ENCODE data around the gene DHRS2. TPM values are rescaled to one million over a fixed set of nuclear protein-coding genes. Genes with fewer than 3 reads are reported as not detected.

Gene DHRS2
- total and polyA plus RNA-seq, 2 of the 13 experiments (the other 11 are each of a cell fraction or from before 2014, with no cell fraction given) = 1,621 to 3,021 TPM

DNA sequence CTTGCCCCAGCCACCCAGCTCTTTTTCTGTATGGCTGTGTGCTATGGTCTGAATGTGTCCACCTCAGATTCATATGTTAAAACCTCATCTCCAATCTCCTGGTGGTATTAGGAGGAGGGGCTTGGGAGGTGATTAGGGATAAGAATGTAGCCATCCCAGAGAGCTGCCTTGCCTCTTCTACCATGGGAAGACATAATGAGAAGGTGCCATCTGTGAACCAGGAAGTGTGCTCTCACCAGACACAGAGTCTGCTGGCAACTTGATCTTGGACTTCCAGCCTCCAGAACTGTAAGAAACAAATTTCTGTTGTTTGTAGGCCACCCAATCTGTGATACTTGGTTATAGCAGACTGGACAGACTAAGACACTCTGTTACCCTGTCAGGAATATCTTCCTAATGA lies 34.7 kb upstream of the DHRS2 start (continued):
- TF ChIP-seq, protein P1, sequence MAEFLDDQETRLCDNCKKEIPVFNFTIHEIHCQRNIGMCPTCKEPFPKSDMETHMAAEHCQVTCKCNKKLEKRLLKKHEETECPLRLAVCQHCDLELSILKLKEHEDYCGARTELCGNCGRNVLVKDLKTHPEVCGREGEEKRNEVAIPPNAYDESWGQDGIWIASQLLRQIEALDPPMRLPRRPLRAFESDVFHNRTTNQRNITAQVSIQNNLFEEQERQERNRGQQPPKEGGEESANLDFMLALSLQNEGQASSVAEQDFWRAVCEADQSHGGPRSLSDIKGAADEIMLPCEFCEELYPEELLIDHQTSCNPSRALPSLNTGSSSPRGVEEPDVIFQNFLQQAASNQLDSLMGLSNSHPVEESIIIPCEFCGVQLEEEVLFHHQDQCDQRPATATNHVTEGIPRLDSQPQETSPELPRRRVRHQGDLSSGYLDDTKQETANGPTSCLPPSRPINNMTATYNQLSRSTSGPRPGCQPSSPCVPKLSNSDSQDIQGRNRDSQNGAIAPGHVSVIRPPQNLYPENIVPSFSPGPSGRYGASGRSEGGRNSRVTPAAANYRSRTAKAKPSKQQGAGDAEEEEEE (CRISPR knock-in tag; IDR thresholded peaks at IDR 0.05; ENCODE audit: borderline replicate concordance) = no peak
- TF ChIP-seq, protein P2, sequence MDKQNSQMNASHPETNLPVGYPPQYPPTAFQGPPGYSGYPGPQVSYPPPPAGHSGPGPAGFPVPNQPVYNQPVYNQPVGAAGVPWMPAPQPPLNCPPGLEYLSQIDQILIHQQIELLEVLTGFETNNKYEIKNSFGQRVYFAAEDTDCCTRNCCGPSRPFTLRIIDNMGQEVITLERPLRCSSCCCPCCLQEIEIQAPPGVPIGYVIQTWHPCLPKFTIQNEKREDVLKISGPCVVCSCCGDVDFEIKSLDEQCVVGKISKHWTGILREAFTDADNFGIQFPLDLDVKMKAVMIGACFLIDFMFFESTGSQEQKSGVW (CRISPR knock-in tag; IDR thresholded peaks at IDR 0.05; ENCODE audit: borderline replicate concordance) = no peak
- TF ChIP-seq MXI1 (IDR thresholded peaks at IDR 0.05; ENCODE audit: borderline replicate concordance, low read depth, low read length) (no peak), ISL2 (CRISPR knock-in tag; IDR thresholded peaks at IDR 0.05) (no peak), RBAK (CRISPR knock-in tag; IDR thresholded peaks at IDR 0.05) (0 out of 2 replicates have a peak, but pooled peaks have one; percentile 8), MTA3 (CRISPR knock-in tag; IDR thresholded peaks at IDR 0.05) (no peak), MEIS2 (CRISPR knock-in tag; IDR thresholded peaks at IDR 0.05) (no peak), ZNF317 (CRISPR knock-in tag; IDR thresholded peaks at IDR 0.05) (no peak), HOXA9 (CRISPR knock-in tag; IDR thresholded peaks at IDR 0.05; ENCODE audit: borderline replicate concordance) (no peak), FOXK2 (IDR thresholded peaks at IDR 0.05) (no peak), ARNTL (CRISPR knock-in tag; IDR thresholded peaks at IDR 0.05) (no peak), U2AF2 (IDR thresholded peaks at IDR 0.05; ENCODE audit: low read depth, low read length) (no peak), NFIC (IDR thresholded peaks at IDR 0.05; ENCODE audit: low read length) (no peak), ZKSCAN5 (CRISPR knock-in tag; IDR thresholded peaks at IDR 0.05) (0 out of 2 replicates have a peak, but pooled peaks have one; percentile 38), REPIN1 (CRISPR knock-in tag; IDR thresholded peaks at IDR 0.05; ENCODE audit: borderline replicate concordance, low read depth) (no peak), SRF (IDR thresholded peaks at IDR 0.05; ENCODE audit: low read depth, low read length) (no peak), ZNF678 (CRISPR knock-in tag; IDR thresholded peaks at IDR 0.05) (no peak), WIZ (CRISPR knock-in tag; IDR thresholded peaks at IDR 0.05) (no peak), ZNF234 (CRISPR knock-in tag; conservative IDR thresholded peaks at IDR 0.05) (no peak), ZNF670 (CRISPR knock-in tag; IDR thresholded peaks at IDR 0.05; ENCODE audit: borderline replicate concordance) (no peak), ZNF556 (CRISPR knock-in tag; IDR thresholded peaks at IDR 0.05; ENCODE audit: borderline replicate concordance) (no peak), NFYB (CRISPR knock-in tag; IDR thresholded peaks at IDR 0.05) (no peak)
- TF ChIP-seq, protein P3, sequence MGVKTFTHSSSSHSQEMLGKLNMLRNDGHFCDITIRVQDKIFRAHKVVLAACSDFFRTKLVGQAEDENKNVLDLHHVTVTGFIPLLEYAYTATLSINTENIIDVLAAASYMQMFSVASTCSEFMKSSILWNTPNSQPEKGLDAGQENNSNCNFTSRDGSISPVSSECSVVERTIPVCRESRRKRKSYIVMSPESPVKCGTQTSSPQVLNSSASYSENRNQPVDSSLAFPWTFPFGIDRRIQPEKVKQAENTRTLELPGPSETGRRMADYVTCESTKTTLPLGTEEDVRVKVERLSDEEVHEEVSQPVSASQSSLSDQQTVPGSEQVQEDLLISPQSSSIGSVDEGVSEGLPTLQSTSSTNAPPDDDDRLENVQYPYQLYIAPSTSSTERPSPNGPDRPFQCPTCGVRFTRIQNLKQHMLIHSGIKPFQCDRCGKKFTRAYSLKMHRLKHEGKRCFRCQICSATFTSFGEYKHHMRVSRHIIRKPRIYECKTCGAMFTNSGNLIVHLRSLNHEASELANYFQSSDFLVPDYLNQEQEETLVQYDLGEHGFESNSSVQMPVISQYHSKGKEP (CRISPR knock-in tag; IDR thresholded peaks at IDR 0.05) = no peak
- TF ChIP-seq, protein P4, sequence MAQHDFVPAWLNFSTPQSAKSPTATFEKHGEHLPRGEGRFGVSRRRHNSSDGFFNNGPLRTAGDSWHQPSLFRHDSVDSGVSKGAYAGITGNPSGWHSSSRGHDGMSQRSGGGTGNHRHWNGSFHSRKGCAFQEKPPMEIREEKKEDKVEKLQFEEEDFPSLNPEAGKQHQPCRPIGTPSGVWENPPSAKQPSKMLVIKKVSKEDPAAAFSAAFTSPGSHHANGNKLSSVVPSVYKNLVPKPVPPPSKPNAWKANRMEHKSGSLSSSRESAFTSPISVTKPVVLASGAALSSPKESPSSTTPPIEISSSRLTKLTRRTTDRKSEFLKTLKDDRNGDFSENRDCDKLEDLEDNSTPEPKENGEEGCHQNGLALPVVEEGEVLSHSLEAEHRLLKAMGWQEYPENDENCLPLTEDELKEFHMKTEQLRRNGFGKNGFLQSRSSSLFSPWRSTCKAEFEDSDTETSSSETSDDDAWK (CRISPR knock-in tag; IDR thresholded peaks at IDR 0.05) = no peak
- TF ChIP-seq, protein P5, sequence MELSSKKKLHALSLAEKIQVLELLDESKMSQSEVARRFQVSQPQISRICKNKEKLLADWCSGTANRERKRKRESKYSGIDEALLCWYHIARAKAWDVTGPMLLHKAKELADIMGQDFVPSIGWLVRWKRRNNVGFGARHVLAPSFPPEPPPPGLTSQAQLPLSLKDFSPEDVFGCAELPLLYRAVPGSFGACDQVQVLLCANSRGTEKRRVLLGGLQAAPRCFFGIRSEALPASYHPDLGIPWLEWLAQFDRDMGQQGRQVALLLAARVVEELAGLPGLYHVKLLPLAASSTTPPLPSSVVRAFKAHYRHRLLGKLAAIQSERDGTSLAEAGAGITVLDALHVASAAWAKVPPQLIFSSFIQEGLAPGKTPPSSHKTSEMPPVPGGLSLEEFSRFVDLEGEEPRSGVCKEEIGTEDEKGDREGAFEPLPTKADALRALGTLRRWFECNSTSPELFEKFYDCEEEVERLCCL (CRISPR knock-in tag; IDR thresholded peaks at IDR 0.05; ENCODE audit: borderline replicate concordance) = peak; percentile 70; the same call in 1 of the 2 replicates

Data from HepG2 (cell line).